Esophagus squamous epithelium (tissue), 4 donors: ENCODE data around the gene F2RL1.

Experiments used
- POLR2A ChIP-seq, 4 donors: fragments of 450-650 bp; IDR thresholded peaks; one replicate each; pipeline ENCODE4 v1.6.1; 2017; ENCODE audit warnings: antibody characterized with exemption in 4 of 4, mild to moderate bottlenecking in 4 of 4, moderate library complexity in 3 of 4
- TF ChIP-seq, protein P1 (sequence below), 6 experiments: fragments of 450-650 bp in 4 of 6; fragments of 200-600 bp in 2 of 6; sonication (generic) in 2 of 6; IDR thresholded peaks; one replicate each; pipeline ENCODE4 v1.5.1; 2016 to 2019; ENCODE audit warnings: antibody characterized with exemption in 6 of 6, mild to moderate bottlenecking in 4 of 6, moderate library complexity in 4 of 6

DNA sequence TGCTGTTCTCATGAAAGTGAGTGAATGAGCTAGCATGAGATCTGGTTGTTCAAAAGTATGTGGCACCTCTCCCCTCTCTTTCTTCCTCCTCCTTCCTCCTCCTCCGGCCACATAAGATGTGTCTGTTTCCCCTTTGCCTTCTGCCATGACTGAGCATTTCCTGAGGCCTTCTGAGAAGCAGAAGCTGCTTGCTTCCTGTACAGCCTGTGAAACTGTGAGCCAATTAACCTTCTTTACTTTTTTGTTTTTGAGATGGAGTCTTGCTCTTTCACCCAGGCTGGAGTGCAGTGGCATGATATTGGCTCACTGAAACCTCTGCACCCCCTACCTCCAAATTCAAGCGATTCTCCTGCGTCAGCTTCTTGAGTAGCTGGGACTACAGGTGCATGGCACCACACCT is 37.1 kb downstream of the F2RL1 start:
- TF ChIP-seq, protein P1, sequence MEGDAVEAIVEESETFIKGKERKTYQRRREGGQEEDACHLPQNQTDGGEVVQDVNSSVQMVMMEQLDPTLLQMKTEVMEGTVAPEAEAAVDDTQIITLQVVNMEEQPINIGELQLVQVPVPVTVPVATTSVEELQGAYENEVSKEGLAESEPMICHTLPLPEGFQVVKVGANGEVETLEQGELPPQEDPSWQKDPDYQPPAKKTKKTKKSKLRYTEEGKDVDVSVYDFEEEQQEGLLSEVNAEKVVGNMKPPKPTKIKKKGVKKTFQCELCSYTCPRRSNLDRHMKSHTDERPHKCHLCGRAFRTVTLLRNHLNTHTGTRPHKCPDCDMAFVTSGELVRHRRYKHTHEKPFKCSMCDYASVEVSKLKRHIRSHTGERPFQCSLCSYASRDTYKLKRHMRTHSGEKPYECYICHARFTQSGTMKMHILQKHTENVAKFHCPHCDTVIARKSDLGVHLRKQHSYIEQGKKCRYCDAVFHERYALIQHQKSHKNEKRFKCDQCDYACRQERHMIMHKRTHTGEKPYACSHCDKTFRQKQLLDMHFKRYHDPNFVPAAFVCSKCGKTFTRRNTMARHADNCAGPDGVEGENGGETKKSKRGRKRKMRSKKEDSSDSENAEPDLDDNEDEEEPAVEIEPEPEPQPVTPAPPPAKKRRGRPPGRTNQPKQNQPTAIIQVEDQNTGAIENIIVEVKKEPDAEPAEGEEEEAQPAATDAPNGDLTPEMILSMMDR (IDR thresholded peaks at IDR 0.05): no peak
- no peak for TF ChIP-seq POLR2A (IDR thresholded peaks at IDR 0.05)
